ENCODE results near the gene ACAA1. TPM values are rescaled to one million over a fixed set of nuclear protein-coding genes. Genes with fewer than 3 reads are reported as not detected.

ACAA1 gene
- total and polyA plus RNA-seq, 12 donors: 42.3 to 200 (median 106) TPM

- no peaks in the 10 kb centered on the region for H3K27me3 ChIP-seq
- H3K4me1 ChIP-seq (replicated peaks in 1 of 2): peaks cover 0 to 4% of the 10 kb centered on the region in 2 donors
- no peak overlapping the region for H3K4me3 ChIP-seq
- no peaks in the 10 kb centered on the region for H3K36me3 ChIP-seq (replicated peaks in 1 of 2)
- TF ChIP-seq CTCF (IDR thresholded peaks at IDR 0.05): no peak
- TF ChIP-seq POLR2A (IDR thresholded peaks at IDR 0.05): no peak
- H3K27ac ChIP-seq: no peak overlapping the region
- no peak for DNase-seq
- H3K9me3 ChIP-seq (replicated peaks in 1 of 3): no peaks in the 10 kb centered on the region
- 81 to 86% (median 85%) methylated on average over 3 of the region's 3 CpGs for WGBS, 4 donors
- intact Hi-C loops (cut with DNase I): no loop called here
These were observed 20.7 kb upstream of the ACAA1 start for GRCh38 chr3:38157595-38157994.

- DNase-seq: no peak
- TF ChIP-seq CTCF (IDR thresholded peaks at IDR 0.05) (no peak), POLR2A (IDR thresholded peaks at IDR 0.05) (no peak)
- no peaks in the 10 kb centered on the region for H3K27me3 ChIP-seq
- 83 to 100% (median 95%) methylated on average over 2 of the region's 2 CpGs for WGBS, 4 donors
- H3K4me1 ChIP-seq (replicated peaks in 1 of 2): peaks cover 0 to 4% of the 10 kb centered on the region in 2 donors
- H3K4me3 ChIP-seq: no peak overlapping the region
- no peak overlapping the region for H3K27ac ChIP-seq
- H3K36me3 ChIP-seq (replicated peaks in 1 of 2): no peaks in the 10 kb centered on the region
- intact Hi-C loops (cut with DNase I): no loop called here
- no peaks in the 10 kb centered on the region for H3K9me3 ChIP-seq (replicated peaks in 1 of 3)
These were observed 20.2 kb upstream of the ACAA1 start for GRCh38 chr3:38157117-38157516.

GRCh38 chr3:38155825-38156224 is 18.9 kb upstream of the ACAA1 start:
- no peak for TF ChIP-seq CTCF (IDR thresholded peaks at IDR 0.05)
- TF ChIP-seq POLR2A (IDR thresholded peaks at IDR 0.05): no peak
- H3K27me3 ChIP-seq: no peaks in the 10 kb centered on the region
- H3K36me3 ChIP-seq (replicated peaks in 1 of 2): no peaks in the 10 kb centered on the region
- no peak overlapping the region for H3K4me3 ChIP-seq
- peaks cover 0 to 4% of the 10 kb centered on the region in 2 donors for H3K4me1 ChIP-seq (replicated peaks in 1 of 2)
- H3K9me3 ChIP-seq (replicated peaks in 1 of 3): no peaks in the 10 kb centered on the region
- H3K27ac ChIP-seq: no peak overlapping the region
- no peak for DNase-seq
- intact Hi-C loops (cut with DNase I): no loop called here
- WGBS, 4 donors: 86 to 90% (median 88%) methylated on average over 2 of the region's 2 CpGs

- intact Hi-C loops (cut with DNase I): no loop called here
- Histone ChIP-seq H3K27me3 (no peaks in the 10 kb centered on the region), H3K9me3 (replicated peaks in 1 of 3) (no peaks in the 10 kb centered on the region), H3K36me3 (replicated peaks in 1 of 2) (no peaks in the 10 kb centered on the region), H3K27ac (no peak overlapping the region), H3K4me1 (replicated peaks in 1 of 2) (peaks cover 0 to 4% of the 10 kb centered on the region in 2 donors), H3K4me3 (no peak overlapping the region)
- TF ChIP-seq CTCF (IDR thresholded peaks at IDR 0.05) (no peak), POLR2A (IDR thresholded peaks at IDR 0.05) (no peak)
- DNase-seq: no peak
- 49 to 69% (median 64%) methylated on average over 2 of the region's 2 CpGs for WGBS, 4 donors
These were observed 17.8 kb upstream of the ACAA1 start for GRCh38 chr3:38154625-38155255.
